AG09319 (cell line): Measurements from ENCODE around the gene PANK1.

Source experiments
- DNase-seq: peaks from one replicate; pipeline ENCODE4 v3.0.0-alpha.2; 2010; ENCODE audit warnings: low read depth; ENCODE audit errors: extremely low read depth
- CTCF ChIP-seq: IDR thresholded peaks from 2 replicates; pipeline ENCODE4 v1.5.1; 2011; ENCODE audit warnings: low read depth, mild to moderate bottlenecking, inconsistent platforms, low read length, moderate library complexity

PANK1 gene

GRCh38 chr10:89576022-89576421 lies 69.0 kb downstream of the PANK1 start:
- no peak for TF ChIP-seq CTCF
- DNase-seq = no peak

GRCh38 chr10:89575031-89575430 lies 70.0 kb downstream of the PANK1 start:
- no peak for DNase-seq
- TF ChIP-seq CTCF = no peak

- no peak for DNase-seq
- TF ChIP-seq CTCF = no peak
Measured at GRCh38 chr10:89574368-89574767, 70.7 kb downstream of the PANK1 start.

GRCh38 chr10:89567576-89568245 lies 77.3 kb downstream of the PANK1 start:
- peak; percentile 10 for DNase-seq
- TF ChIP-seq CTCF = no peak

- TF ChIP-seq CTCF = no peak
- DNase-seq = no peak
Measured at GRCh38 chr10:89566992-89567391, 78.0 kb downstream of the PANK1 start.

GRCh38 chr10:89566095-89566950 lies 78.7 kb downstream of the PANK1 start:
- no peak for TF ChIP-seq CTCF
- no peak for DNase-seq

- TF ChIP-seq CTCF = no peak
Measured at GRCh38 chr10:89565180-89565579, 79.9 kb downstream of the PANK1 start.

More at GRCh38 chr10:89565180-89565579, 79.9 kb downstream of the PANK1 start:
- DNase-seq = no peak
